C4-2B (cell line): ENCODE measurements around the gene SPATA24.

Experiments
- H3K27ac ChIP-seq: fragments of 450-650 bp; 2 replicates; pipeline ENCODE4 v1.5.1; 2017
- CTCF ChIP-seq: fragments of 450-650 bp; conservative IDR thresholded peaks from 2 replicates; pipeline ENCODE4 v1.5.1; 2017; ENCODE audit warnings: mild to moderate bottlenecking
- ZFX ChIP-seq: fragments of 450-650 bp; IDR thresholded peaks from 2 replicates; pipeline ENCODE4 v1.6.1; 2017

SPATA24 gene

DNA sequence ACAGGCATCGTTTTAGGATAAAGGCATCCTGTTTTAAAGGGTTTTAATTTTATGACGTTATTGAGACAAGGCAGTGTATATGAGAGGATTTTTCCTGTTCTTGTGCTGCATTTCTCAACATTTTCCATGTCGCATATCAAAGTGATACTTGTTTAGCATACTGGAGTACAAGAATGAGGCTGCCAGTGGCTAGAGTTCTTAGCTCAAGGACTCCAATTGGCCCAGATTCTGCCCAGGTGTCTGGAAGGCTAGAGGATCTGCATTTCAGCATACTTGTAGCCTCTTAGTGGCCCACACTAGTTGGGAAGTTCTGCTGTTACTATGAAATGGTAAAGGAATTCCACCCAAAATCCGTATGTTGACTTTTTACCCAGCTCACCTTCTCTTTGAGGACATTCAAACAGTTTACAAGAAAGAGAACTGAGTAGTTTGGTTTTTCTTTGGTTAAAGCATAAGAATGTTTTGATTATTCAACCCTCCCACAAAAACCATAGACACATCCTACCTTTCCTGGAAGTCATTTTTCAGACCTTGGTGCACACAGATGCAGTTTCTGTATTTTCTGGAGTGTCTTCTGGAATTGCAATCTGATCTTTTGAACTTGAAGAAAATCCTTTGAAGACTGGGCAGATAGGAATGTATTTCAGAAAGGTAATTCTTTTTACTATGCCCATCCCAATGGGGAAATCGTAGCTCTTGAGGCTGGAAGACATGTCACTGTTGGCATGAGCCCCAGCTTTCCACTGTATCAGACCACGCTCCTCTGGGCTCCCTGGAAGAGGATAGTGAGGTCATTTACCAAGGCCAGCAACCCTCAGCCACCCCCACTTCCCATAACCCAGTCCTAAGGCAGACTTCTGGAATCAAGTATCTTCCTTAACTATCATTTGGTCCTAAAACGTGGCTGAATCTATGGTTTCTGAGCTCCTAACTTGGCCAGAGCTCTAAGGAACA lies 32.1 kb downstream of the SPATA24 start:
- no peak overlapping the region for H3K27ac ChIP-seq
- no peak for TF ChIP-seq ZFX
- no peak for TF ChIP-seq CTCF

- H3K27ac ChIP-seq = no peak overlapping the region
- no peak for TF ChIP-seq CTCF
- no peak for TF ChIP-seq ZFX
Measured at GRCh38 chr5:139369181-139369580, 34.7 kb downstream of the SPATA24 start.

DNA sequence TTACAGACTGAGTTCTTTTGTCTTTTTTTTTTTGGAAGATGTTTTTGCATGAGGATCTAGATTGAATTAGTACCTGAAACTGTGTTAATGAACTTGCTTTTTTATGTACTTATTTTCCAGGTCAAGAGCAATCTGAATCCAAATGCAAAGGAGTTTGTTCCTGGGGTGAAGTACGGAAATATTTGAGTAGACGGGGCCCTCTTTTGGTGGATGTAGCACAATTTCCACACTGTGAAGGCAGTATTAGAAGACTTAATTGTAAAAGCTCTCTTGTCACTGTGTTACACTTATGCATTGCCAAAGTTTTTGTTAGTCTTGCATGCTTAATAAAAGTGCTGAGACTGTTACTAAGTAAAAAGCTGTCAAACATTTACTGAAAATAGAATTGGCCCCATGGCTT lies 35.3 kb downstream of the SPATA24 start:
- no peak overlapping the region for H3K27ac ChIP-seq
- TF ChIP-seq ZFX (no peak), CTCF (no peak)

DNA sequence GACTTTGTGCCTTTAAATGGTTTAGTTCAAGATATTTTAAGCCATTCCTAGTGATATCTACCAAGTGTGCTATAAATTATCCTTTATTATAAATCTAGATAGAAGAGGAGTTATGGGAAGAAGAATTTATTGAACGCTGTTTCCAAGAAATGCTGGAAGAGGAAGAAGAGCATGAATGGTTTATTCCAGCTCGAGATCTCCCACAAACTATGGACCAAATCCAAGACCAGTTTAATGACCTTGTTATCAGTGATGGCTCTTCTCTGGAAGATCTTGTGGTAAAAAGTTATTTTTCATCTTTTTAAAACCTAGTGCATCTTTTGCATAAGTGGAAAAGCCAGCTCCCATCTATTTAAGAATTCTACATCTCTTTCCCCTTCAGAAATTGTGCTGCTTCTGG lies 39.4 kb downstream of the SPATA24 start:
- no peak for TF ChIP-seq ZFX
- no peak for TF ChIP-seq CTCF
- H3K27ac ChIP-seq = no peak overlapping the region

DNA sequence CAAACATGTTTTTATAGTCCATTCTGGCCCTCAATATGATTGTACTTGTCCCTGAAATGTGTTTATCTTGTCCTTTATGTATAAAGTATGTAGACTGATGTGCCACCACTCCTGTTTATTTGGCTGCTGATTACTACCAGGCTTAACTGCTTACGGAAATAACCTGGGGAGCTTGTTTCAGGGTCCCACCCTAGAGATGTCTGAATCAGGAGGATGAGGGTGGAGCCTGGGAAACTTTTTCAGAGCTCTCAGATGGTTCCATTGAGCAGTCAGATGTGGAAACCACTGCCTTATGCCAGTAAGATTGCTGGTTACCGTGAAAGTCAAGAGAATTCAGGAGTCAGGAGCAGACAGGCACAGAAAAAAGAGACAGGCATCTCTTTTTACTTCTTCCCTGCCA lies 40.0 kb downstream of the SPATA24 start:
- TF ChIP-seq ZFX = no peak
- TF ChIP-seq CTCF = no peak
- H3K27ac ChIP-seq = no peak overlapping the region

DNA sequence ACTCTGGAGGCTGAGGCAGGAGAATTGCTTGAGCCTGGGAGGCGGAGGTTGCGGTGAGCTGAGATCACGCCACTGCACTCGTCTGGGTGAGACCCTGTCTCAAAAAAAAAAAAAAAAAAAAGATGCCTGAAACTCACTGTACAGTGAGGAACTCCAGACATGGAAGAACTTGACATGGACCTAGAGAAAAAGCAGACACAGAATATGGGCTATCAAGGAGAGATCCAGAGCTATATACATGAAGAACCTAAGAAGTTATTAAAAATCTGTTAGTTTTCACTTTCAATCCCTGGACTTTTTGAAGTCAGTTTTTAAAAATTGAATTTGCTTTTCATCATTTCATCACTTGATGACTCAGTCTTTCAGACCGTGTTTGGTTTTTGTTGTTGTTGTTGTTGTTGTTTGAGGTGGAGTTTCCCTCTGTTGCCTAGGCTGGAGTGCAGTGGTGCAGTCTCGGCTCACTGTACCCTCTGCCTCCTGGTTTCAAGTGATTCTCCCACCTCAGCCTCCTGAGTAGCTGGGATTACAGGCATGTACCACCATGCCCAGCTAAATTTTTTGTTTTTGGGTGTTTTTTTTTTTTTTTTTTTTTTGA lies 42.0 kb downstream of the SPATA24 start:
- H3K27ac ChIP-seq = no peak overlapping the region
- TF ChIP-seq ZFX = no peak
- no peak for TF ChIP-seq CTCF

DNA sequence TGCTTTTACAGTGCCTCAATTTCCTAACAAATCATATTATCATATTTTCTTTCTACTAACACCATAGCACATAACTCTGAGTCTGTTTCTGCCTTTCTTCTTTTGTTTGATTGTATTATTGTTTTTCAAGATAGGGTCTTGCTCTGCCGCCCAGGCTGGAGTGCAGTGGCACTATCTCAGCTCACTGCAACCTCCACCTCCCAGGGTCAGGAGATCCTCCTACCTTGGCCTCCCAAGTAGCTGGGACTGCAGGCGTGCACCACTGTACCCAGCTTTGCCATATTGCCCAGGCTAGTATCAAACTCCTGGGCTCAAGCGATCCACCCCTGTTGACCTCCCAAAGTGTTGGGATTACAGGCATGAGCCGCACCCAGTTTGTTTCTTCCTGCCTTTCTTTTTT lies 43.5 kb downstream of the SPATA24 start:
- no peak for TF ChIP-seq ZFX
- TF ChIP-seq CTCF = no peak
- H3K27ac ChIP-seq = no peak overlapping the region
